ENCODE measurements around the gene IFI27L2. TPM values are rescaled to one million over a fixed set of nuclear protein-coding genes. Genes with fewer than 3 reads are reported as not detected.

IFI27L2 gene
- total and polyA plus RNA-seq, 2 of the 8 experiments (the other 6 are each of a cell fraction or from before 2014, with no cell fraction given): 14.0 to 69.6 TPM

DNA sequence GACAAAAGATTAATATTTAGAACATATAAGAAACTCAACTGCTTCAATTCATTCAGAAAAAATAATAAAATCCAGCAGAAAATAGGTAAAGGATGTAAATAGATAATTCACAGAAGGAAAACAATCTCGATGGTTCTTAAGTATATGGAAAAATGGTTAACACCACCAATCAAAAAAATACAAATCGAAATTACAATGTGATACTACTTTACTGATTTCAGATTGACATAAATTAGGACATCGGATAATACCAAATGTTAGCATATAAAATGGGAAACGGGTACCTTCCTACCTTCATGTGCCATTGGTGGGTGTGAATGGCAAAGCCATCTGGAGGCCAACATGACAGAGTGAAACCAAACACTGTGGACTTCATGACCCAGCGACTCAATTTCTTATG is 43.1 kb upstream of the IFI27L2 start:
- H3K9ac ChIP-seq (replicated peaks in 1 of 4; ENCODE audit: extremely low read depth in 1 of 4, low read depth in 3 of 4, low read length in 3 of 4): no peak overlapping the region
- peaks cover 0 to 4% (median 0%) of the 10 kb centered on the region in 4 experiments; a peak in 2 of 7 replicates for H3K27me3 ChIP-seq (replicated peaks in 1 of 4; ENCODE audit: control insufficient read depth in 3 of 4, extremely low read depth in 1 of 4, insufficient read depth in 3 of 4, low read length in 3 of 4)
- H3K4ac ChIP-seq (replicated peaks; ENCODE audit: insufficient read length, low read depth, low read length): no peak overlapping the region
- no peak overlapping the region for H2BK120ac ChIP-seq (replicated peaks; ENCODE audit: low read depth, low read length)
- peak overlapping the region; percentile 77 to 97; a peak in 3 of 4 replicates for H3K4me2 ChIP-seq (ENCODE audit: insufficient read depth in 1 of 2, low read depth in 2 of 2, low read length in 2 of 2)
- no peaks in the 10 kb centered on the region for H4K20me1 ChIP-seq (replicated peaks in 1 of 2; ENCODE audit: control insufficient read depth in 1 of 2, insufficient read depth in 2 of 2, low read length in 2 of 2)
- no peaks in the 10 kb centered on the region for H3K79me1 ChIP-seq (ENCODE audit: low read depth, low read length)
- POLR2A ChIA-PET (ENCODE audit: partially characterized antibody): no interaction called here
- H3K9me3 ChIP-seq (ENCODE audit: insufficient read depth in 2 of 2, low read depth in 1 of 2, low read length in 1 of 2): no peaks in the 10 kb centered on the region
- H3K56ac ChIP-seq (replicated peaks; ENCODE audit: insufficient read length, low read depth, low read length): no peak overlapping the region
- H3K23me2 ChIP-seq (ENCODE audit: low read depth, low read length): peaks cover 9% of the 10 kb centered on the region; the same call in 1 of the 2 replicates
- H3K36me3 ChIP-seq (ENCODE audit: control insufficient read depth in 2 of 4, insufficient read depth in 4 of 4, low read length in 3 of 4): no peaks in the 10 kb centered on the region; a peak in 1 of 8 replicates
- no peak overlapping the region for H2AFZ ChIP-seq (ENCODE audit: low read length)
- H4K8ac ChIP-seq (ENCODE audit: extremely low read depth, insufficient read depth, low read length): no peak overlapping the region
- no peak overlapping the region for H2AK5ac ChIP-seq (ENCODE audit: low read depth, low read length)
- CTCF ChIA-PET (ENCODE audit: partially characterized antibody): no interaction called here
- no peak overlapping the region for H3K14ac ChIP-seq (ENCODE audit: insufficient read length)
- WGBS, 2 experiments (ENCODE audit: extremely low coverage in 1 of 2, insufficient coverage in 1 of 2, insufficient read length in 1 of 2, insufficient replicate concordance in 2 of 2, low coverage in 1 of 2, low lambda C conversion rate in 2 of 2, missing lambda C conversion rate in 1 of 2): 88% methylated on average over 5 of the region's 5 CpGs; no CpG with 5 or more reads in 1 of the 2 experiments
- H2BK5ac ChIP-seq (ENCODE audit: low read depth, low read length): no peak overlapping the region
- H2BK15ac ChIP-seq (ENCODE audit: low read length): no peak overlapping the region
- no peak overlapping the region for H3K27ac ChIP-seq (ENCODE audit: low read depth, low read length)
- no peak overlapping the region for H2BK20ac ChIP-seq (ENCODE audit: low read length)
- H4K5ac ChIP-seq (ENCODE audit: insufficient read length, low read depth, low read length): no peak overlapping the region
- FAIRE-seq (no peak), DNase-seq (ENCODE audit: low read depth in 1 of 2, low spot score in 2 of 2) (no peak)
- TF ChIP-seq JUND (IDR thresholded peaks at IDR 0.05; ENCODE audit: low read length) (no peak), SIX5 (IDR thresholded peaks at IDR 0.05; ENCODE audit: low read depth, low read length) (no peak), EP300 (IDR thresholded peaks at IDR 0.05; ENCODE audit: borderline replicate concordance in 1 of 2, low read depth in 2 of 2, low read length in 2 of 2) (no peak), SUZ12 (IDR thresholded peaks at IDR 0.05; ENCODE audit: low read length) (no peak)
- TF ChIP-seq, protein P1, sequence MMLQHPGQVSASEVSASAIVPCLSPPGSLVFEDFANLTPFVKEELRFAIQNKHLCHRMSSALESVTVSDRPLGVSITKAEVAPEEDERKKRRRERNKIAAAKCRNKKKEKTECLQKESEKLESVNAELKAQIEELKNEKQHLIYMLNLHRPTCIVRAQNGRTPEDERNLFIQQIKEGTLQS (IDR thresholded peaks at IDR 0.05; ENCODE audit: insufficient read depth, low read depth, low read length): no peak
- TF ChIP-seq, protein P2, sequence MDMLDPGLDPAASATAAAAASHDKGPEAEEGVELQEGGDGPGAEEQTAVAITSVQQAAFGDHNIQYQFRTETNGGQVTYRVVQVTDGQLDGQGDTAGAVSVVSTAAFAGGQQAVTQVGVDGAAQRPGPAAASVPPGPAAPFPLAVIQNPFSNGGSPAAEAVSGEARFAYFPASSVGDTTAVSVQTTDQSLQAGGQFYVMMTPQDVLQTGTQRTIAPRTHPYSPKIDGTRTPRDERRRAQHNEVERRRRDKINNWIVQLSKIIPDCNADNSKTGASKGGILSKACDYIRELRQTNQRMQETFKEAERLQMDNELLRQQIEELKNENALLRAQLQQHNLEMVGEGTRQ (IDR thresholded peaks at IDR 0.05; ENCODE audit: low read length): no peak
- no peak overlapping the region for H4K91ac ChIP-seq (replicated peaks; ENCODE audit: insufficient read length, low read length)
- H3K4me1 ChIP-seq (replicated peaks in 1 of 4; ENCODE audit: control insufficient read depth in 3 of 4, insufficient read depth in 4 of 4, low read length in 3 of 4): peaks cover 0 to 6% (median 0%) of the 10 kb centered on the region in 4 experiments; a peak in 2 of 7 replicates
- H3K23ac ChIP-seq (ENCODE audit: insufficient read length): no peak overlapping the region
- no peak overlapping the region for H3K18ac ChIP-seq (ENCODE audit: extremely low read depth, low read length)
- no peak overlapping the region for H2BK12ac ChIP-seq (ENCODE audit: low read depth, low read length)
- H3K79me2 ChIP-seq (ENCODE audit: control insufficient read depth in 1 of 2, insufficient read depth in 2 of 2, low read length in 2 of 2): peaks cover 0 to 8% of the 10 kb centered on the region in 2 experiments; a peak in 1 of 4 replicates
- H3K4me3 ChIP-seq (ENCODE audit: extremely low read depth in 1 of 4, insufficient read depth in 2 of 4, low read depth in 3 of 4, low read length in 4 of 4): no peak overlapping the region
